AG09309 (cell line): Measurements from ENCODE around the gene MCOLN2.

Source experiments
- DNase-seq: peaks from one replicate; pipeline ENCODE4 v3.0.0-alpha.2; 2010; ENCODE audit warnings: low read depth
- H3K4me3 ChIP-seq: 2 replicates; pipeline ENCODE4 v1.5.1; 2011; ENCODE audit warnings: mild to moderate bottlenecking, low read depth, low read length, moderate library complexity; ENCODE audit not compliant: control insufficient read depth
- CTCF ChIP-seq: IDR thresholded peaks from 2 replicates; pipeline ENCODE4 v1.5.1; 2011; ENCODE audit warnings: mild to moderate bottlenecking, low read depth, low read length, inconsistent platforms; ENCODE audit not compliant: insufficient read depth, control insufficient read depth; ENCODE audit errors: missing control alignments

MCOLN2 gene

GRCh38 chr1:84961316-84961715, 35.6 kb downstream of the MCOLN2 start:
- TF ChIP-seq CTCF, result no peak
- no peak for DNase-seq

GRCh38 chr1:84960371-84960770, 36.5 kb downstream of the MCOLN2 start:
- no peak for TF ChIP-seq CTCF
- H3K4me3 ChIP-seq, result no peak overlapping the region
- DNase-seq, result peak; percentile 52

More at GRCh38 chr1:84961316-84961715, 35.6 kb downstream of the MCOLN2 start:
- H3K4me3 ChIP-seq, result no peak overlapping the region

- no peak overlapping the region for H3K4me3 ChIP-seq
- DNase-seq, result no peak
- TF ChIP-seq CTCF, result no peak
Observed at GRCh38 chr1:84959294-84959693, 37.6 kb downstream of the MCOLN2 start.

- TF ChIP-seq CTCF, result no peak
- no peak for DNase-seq
- no peak overlapping the region for H3K4me3 ChIP-seq
Observed at GRCh38 chr1:84957966-84958365, 38.9 kb downstream of the MCOLN2 start.

- no peak for DNase-seq
- no peak for TF ChIP-seq CTCF
- H3K4me3 ChIP-seq, result no peak overlapping the region
Observed at GRCh38 chr1:84956655-84957054, 40.3 kb downstream of the MCOLN2 start.

- TF ChIP-seq CTCF, result no peak
- H3K4me3 ChIP-seq, result no peak overlapping the region
- no peak for DNase-seq
Observed at GRCh38 chr1:84956097-84956496, 40.8 kb downstream of the MCOLN2 start.

GRCh38 chr1:84949664-84950063, 47.2 kb downstream of the MCOLN2 start:
- TF ChIP-seq CTCF, result no peak
- no peak overlapping the region for H3K4me3 ChIP-seq
- no peak for DNase-seq
